Type B pancreatic cell (in vitro differentiated cells): ENCODE data around the gene SDK2. TPM values are rescaled to one million over a fixed set of nuclear protein-coding genes. Genes with fewer than 3 reads are reported as not detected.

Source experiments
- DNase-seq: peaks from one replicate; pipeline ENCODE4 v3.0.0; 2021; ENCODE audit warnings: mixed read lengths; ENCODE audit not compliant: unreplicated experiment; ENCODE audit errors: extremely low spot score
- H3K27ac Mint-ChIP-seq: 2 replicates; pipeline ENCODE4 v1.8.0; 2021; ENCODE audit warnings: mild to moderate bottlenecking, mixed read lengths
- H3K27me3 Mint-ChIP-seq: 2 replicates; pipeline ENCODE4 v1.8.0; 2021; ENCODE audit warnings: mixed read lengths
- H3K36me3 Mint-ChIP-seq: 2 replicates; pipeline ENCODE4 v1.8.0; 2021; ENCODE audit warnings: mixed read lengths
- H3K4me1 Mint-ChIP-seq: one replicate; pipeline ENCODE4 v1.8.0; 2021; ENCODE audit warnings: mixed read lengths; ENCODE audit not compliant: unreplicated experiment
- H3K4me3 Mint-ChIP-seq: 2 replicates; pipeline ENCODE4 v1.8.0; 2021; ENCODE audit warnings: mild to moderate bottlenecking, mixed read lengths
- H3K9me3 Mint-ChIP-seq: 2 replicates; pipeline ENCODE4 v1.8.0; 2021; ENCODE audit warnings: mixed read lengths
- CTCF ChIP-seq: fragments of 200-600 bp; sonication (generic); conservative IDR thresholded peaks from 2 replicates; pipeline ENCODE4 v1.5.0; 2021; ENCODE audit warnings: antibody characterized with exemption, mild to moderate bottlenecking
- total RNA-seq: library from RNA; stranded (reverse); gene quantifications from 2 replicates; pipeline ENCODE4 v1.2.1, GENCODE V29; 2021; ENCODE audit warnings: low replicate concordance

Gene SDK2
- total RNA-seq, 1 donor from 2014 or later: 47.3 TPM

GRCh38 chr17:73531158-73531557 is 113.1 kb downstream of the SDK2 start:
- peaks cover 37% of the 10 kb centered on the region for H3K4me1 Mint-ChIP-seq
- H3K36me3 Mint-ChIP-seq: peaks cover 4% of the 10 kb centered on the region
- H3K27me3 Mint-ChIP-seq: peaks cover 5% of the 10 kb centered on the region
- H3K27ac Mint-ChIP-seq: no peak overlapping the region
- no peaks in the 10 kb centered on the region for H3K9me3 Mint-ChIP-seq
- H3K4me3 Mint-ChIP-seq: no peak overlapping the region
- TF ChIP-seq CTCF: no peak
- no peak for DNase-seq

GRCh38 chr17:73528679-73529078 is 115.6 kb downstream of the SDK2 start:
- H3K36me3 Mint-ChIP-seq: peaks cover 4% of the 10 kb centered on the region
- no peaks in the 10 kb centered on the region for H3K9me3 Mint-ChIP-seq
- no peak for TF ChIP-seq CTCF
- H3K27me3 Mint-ChIP-seq: peaks cover 5% of the 10 kb centered on the region
- no peak overlapping the region for H3K4me3 Mint-ChIP-seq
- DNase-seq: no peak
- peaks cover 22% of the 10 kb centered on the region for H3K4me1 Mint-ChIP-seq
- H3K27ac Mint-ChIP-seq: no peak overlapping the region

GRCh38 chr17:73526952-73527351 is 117.3 kb downstream of the SDK2 start:
- no peak for DNase-seq
- peaks cover 11% of the 10 kb centered on the region for H3K4me1 Mint-ChIP-seq
- no peaks in the 10 kb centered on the region for H3K9me3 Mint-ChIP-seq
- H3K27me3 Mint-ChIP-seq: peaks cover 5% of the 10 kb centered on the region
- no peak overlapping the region for H3K27ac Mint-ChIP-seq
- H3K36me3 Mint-ChIP-seq: peaks cover 4% of the 10 kb centered on the region
- H3K4me3 Mint-ChIP-seq: no peak overlapping the region
- no peak for TF ChIP-seq CTCF

- peaks cover 10% of the 10 kb centered on the region for H3K4me1 Mint-ChIP-seq
- H3K9me3 Mint-ChIP-seq: no peaks in the 10 kb centered on the region
- no peak for DNase-seq
- no peak overlapping the region for H3K27ac Mint-ChIP-seq
- peaks cover 4% of the 10 kb centered on the region for H3K36me3 Mint-ChIP-seq
- peaks cover 2% of the 10 kb centered on the region for H3K27me3 Mint-ChIP-seq
- no peak for TF ChIP-seq CTCF
- no peak overlapping the region for H3K4me3 Mint-ChIP-seq
Observed at GRCh38 chr17:73524941-73525679, 119.1 kb downstream of the SDK2 start.

- Mint-ChIP-seq H3K27me3 (no peaks in the 10 kb centered on the region), H3K4me1 (peaks cover 15% of the 10 kb centered on the region), H3K9me3 (no peaks in the 10 kb centered on the region), H3K27ac (no peak overlapping the region), H3K36me3 (no peaks in the 10 kb centered on the region), H3K4me3 (no peak overlapping the region)
- DNase-seq: no peak
- no peak for TF ChIP-seq CTCF
Observed at GRCh38 chr17:73522696-73523095, 121.5 kb downstream of the SDK2 start.
